ENCODE measurements around the gene NNAT.
"Not testable (repeated sequence)": the region's sequence is repeated elsewhere in the genome, so short reads cannot be mapped to it uniquely, and the experiment has no call there.

The NNAT gene

DNA sequence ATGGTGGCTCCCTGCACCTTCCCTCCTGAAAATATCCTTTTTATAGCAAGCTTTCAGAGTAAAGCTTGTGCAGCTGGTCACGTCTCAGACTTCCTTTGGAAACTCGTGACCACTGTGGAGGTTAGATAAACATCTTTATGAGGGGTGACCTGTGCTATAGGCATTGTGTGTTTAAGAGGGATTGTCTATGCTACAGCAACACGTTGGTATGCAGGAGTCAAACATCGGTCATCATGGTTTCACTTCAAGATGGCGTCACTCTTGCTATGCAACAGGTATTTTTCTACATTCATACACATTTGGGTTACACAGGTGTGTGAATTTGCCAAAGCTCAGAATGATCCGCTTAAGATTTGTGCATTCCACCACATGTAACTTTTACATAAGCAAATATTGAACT lies 21.2 kb downstream of the NNAT start:
- DNase-seq = no peak

DNA sequence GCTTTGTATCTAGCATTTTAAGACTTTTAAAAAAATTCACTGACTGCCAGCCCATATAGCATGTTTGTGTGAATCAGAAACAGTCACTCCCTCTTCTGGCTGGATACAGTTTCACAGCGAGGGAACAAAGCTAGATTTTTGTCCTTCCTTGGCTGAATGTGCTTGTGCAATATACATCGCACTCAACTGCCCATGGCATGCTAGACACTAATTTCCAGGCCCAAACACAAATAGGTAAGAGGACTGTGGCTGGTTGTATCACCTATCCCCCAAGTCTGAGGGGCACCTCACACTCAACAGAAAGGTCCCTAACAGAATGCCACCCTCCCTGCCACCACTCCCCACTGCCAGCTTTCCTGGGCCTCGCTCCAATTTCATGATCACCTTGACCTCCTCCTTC lies 22.8 kb downstream of the NNAT start:
- peak in 1 of 3 donors; percentile 30 for DNase-seq

DNA sequence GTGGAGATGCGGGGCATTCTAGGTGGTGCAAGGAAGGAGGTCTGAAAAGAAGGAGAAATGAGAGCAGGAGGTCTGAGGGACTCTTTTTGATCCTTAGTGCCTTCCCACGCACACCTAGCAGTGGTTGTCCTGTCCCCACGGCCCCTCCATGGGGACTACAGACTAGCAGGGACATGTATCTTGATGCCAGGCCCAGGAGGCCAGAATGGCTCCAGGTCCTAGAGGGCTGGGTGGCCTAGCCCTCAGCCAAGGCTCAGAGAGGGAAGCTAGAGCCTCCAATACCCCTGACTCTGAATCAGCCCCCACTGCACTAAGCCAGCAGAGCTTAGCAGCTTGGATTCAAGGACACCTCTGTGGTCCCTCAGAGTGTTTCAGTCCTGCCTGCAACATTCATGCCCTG lies 23.3 kb downstream of the NNAT start:
- DNase-seq = no peak

DNA sequence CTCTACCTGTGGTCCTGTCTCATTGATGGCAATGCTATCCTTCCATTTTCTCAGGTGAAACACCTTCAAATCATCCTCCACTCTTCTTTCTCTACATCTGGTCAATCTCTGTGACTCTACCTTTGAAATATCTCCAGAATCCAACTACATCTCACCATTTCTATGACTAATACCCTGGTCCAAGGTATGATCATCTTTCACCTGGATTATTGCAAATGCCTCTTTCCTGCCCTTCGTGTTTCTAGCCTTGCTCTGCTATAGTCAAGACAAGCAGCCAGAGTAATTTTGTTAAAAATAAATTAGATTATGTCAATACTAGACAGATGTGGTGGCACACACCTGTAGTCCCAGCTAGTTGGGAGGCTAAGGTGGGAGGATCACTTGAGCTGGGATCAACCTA lies 24.5 kb downstream of the NNAT start:
- no peak for DNase-seq

DNA sequence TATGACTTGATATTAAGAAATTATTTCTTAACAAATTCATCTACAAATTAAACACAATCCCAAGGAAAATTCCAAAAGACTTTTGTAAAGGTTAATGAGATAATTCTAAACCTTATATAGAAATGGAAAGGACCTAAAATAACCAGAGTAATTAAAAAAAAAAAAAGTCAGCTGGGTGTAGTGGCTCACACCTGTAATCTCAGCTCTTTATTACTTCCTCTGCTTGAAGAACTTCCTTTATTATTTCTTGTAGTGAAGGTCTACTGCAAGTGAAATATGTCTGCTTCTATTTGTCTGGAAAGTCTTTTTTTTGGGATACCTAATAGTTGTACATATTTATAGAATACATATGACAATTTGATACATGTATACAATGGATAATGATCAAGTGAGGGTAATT lies 26.9 kb downstream of the NNAT start:
- no peak for DNase-seq

DNA sequence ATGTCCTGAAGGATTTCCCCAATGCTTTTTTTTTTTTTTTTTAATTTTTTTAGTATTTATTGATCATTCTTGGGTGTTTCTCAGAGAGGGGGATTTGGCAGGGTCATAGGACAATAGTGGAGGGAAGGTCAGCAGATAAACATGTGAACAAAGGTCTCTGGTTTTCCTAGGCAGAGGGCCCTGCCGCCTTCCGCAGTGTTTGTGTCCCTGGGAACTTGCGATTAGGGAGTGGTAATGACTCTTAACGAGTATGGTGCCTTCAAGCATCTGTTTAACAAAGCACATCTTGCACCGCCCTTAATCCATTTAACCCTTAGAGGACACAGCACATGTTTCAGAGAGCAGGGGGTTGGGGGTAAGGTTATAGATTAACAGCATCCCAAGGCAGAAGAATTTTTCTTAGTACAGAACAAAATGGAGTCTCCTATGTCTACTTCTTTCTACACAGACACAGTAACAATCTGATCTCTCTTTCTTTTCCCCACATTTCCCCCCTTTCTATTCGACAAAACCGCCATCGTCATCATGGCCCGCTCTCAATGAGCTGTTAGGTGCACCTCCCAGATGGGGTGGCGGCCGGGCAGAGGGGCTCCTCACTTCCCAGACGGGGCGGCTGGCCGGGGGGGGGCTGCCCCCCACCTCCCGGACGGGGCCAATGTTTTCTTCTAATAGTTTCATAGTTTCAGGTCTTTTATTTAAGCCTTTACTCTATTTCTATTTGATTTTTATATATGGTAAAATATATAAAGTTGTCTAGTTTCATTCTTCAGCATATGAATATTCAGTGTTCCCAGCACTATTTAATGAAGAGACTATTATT lies 29.3 kb downstream of the NNAT start:
- DNase-seq = not testable (repeated sequence)

DNA sequence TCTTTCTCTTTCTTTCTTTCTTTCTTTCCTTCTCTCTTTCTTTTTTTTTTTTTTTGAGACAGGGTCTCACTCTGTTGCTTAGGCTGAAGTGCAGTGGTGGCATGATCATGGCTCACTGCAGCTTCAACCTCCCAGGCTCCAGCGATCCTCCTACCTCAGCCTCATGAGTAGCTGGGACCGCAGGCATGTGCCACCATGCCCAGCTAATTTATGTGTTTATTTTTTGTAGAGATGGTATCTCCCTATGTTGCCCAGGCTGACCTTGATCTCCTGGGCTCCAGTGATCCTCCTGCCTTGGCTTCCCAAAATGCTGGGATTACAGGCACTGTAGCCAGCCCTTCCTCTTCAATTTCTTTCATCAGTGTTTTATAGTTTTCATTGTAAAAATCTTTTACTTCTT lies 30.6 kb downstream of the NNAT start:
- DNase-seq = not testable (repeated sequence)

DNA sequence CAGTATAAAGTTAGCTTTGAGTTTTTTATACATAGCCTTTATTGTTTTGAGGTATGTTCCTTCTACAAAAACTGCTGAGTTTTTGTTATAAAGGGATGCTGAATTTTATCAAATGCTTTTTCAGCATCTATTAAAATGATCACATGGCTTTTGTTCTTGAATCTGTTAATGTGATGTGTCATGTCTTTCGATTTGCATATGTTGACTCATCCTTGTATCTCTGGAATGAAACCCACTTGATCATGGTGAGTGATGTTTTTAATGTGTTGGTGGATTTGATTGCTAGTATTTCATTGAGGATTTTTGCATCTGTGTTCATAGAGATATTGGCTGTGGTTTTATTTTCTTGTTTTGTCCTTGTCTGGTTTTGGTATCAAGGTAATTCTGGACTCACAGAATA lies 31.4 kb downstream of the NNAT start:
- DNase-seq = peak; percentile 19 to 61 (median 56)

DNA sequence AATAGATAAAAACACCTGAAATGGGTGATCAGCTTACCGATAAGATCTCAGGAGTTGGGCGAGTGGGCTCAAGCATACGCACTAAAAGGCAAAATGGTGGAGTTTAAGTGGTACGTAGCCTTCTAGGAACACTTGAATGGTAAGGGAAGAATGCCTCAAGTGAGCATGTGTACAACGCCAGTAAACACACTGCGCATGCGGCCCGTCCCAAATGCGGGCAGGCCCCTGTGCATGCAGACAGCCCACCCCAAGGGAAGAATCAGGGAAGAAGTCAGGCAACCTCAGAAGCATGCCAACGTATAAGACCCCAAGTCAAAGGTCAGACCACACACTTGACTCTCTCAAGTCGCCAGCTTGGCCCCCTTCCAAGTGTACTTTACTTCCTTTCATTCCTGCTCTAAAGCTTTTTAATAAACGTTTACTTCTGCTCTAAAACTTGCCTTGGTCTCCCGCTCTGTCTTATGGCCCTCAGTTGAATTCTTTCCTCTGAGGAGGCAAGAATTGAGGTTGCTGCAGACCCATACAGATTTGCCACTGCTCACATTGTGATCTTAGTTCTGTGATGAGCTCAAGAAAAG lies 33.8 kb downstream of the NNAT start:
- DNase-seq = not testable (repeated sequence)

DNA sequence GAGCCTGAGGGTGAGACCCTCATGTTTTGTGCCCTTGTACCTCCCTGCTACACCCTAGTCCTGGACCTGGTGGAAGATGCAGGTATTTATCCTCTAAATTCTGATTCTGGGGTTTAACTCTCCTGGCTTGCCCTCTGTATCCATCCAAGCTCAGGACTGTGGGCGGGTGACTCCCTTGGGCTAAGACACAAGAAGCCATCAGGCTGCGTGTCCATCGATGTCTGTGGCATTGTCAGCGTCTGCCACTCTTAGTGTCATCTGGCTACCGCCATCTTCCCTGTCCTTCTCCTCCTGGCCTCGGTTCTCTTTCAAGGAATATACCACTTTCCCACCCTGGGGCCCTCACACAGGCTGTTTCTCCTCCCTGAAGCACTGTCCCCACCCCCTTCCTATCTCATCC lies 35.5 kb downstream of the NNAT start:
- no peak for DNase-seq

DNA sequence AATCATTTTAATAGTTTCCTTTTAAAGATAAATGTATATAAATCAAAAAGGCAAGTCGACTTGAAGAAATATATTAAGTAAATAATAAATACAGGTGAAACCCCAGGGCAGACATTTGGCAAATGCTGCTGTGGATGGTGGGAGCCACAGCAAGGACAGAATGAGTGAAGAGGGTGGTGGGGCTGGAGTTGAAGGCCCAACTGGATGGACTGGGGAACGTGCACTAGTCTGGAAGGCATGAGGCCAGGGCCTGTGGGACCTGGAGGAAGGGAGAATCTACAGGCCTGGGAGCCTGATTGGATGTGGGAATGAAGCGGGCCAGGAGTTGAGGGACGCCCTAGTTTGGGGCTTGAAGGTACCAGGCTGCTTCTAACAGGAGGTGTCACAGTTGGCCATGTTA lies 37.3 kb downstream of the NNAT start:
- DNase-seq = no peak

DNA sequence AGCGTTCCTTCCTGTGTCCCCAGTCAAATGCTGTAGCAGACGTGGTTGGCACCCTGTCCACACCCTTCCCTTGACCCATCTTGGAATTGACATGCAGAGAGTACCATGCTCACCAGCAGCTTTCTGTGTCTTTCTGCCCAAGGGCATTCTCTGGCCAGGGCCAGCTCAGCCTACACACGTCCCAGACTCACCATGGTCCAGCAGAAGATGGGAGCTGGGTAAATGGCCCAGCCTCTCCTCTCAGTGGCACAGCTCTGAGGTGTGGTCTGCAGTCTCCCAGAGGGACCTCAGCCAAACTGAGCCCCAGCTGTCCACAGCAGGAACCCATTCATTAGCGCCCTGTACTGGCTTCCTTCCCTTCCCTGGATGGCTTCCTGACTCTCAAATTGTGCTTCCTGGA lies 37.7 kb downstream of the NNAT start:
- DNase-seq = no peak

DNA sequence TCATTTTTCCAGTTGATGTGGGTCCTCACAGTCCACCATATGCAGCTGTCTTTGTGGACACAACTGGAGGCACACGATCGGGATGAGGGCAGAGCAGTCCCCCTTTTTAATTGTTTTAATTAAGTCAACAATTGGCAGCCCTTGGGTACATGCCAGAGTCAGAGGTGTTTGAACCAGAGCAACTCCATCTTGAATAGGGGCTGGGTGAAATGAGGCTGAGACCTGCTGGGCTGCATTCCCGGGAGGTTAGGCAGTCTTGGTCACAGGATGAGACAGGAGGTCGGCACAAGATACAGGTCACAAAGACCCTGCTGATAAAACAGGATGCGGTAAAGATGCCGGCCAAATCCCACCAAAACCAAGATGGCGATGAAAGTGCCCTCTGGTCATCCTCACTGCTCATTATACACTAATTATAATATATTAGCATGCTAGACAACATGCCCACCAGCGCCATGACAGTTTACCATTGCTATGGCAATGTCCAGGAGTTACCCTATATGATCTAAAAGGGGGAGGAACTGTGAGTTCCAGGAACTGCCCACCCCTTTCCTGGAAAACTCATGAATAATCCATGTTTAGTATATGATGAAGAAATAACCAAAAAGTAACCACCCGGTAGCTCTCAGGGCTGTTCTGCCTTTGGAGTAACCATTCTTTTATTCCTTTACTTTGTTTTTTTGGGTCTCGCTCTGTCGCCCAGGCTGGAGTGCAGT lies 38.4 kb downstream of the NNAT start:
- peak; percentile 10 to 61 (median 32) for DNase-seq

DNA sequence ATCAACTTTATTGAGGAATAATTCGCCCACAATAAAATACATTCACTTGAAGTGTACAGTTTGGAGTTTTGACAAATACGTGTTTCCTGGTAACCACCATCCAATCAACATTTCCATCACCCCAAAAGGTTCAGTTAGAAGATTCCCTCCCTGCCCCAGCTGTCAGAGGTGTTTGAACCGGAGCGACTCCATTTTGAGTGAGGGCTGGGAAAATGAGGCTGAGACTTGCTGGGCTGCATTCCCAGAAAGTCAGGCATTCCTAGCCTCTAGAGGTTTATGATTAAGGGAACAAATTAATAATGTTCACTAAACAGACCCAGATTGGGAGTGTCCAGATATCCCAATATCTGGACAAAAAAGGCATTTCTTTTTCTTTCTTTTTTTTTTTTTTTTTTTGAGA lies 39.6 kb downstream of the NNAT start:
- DNase-seq = no peak

DNA sequence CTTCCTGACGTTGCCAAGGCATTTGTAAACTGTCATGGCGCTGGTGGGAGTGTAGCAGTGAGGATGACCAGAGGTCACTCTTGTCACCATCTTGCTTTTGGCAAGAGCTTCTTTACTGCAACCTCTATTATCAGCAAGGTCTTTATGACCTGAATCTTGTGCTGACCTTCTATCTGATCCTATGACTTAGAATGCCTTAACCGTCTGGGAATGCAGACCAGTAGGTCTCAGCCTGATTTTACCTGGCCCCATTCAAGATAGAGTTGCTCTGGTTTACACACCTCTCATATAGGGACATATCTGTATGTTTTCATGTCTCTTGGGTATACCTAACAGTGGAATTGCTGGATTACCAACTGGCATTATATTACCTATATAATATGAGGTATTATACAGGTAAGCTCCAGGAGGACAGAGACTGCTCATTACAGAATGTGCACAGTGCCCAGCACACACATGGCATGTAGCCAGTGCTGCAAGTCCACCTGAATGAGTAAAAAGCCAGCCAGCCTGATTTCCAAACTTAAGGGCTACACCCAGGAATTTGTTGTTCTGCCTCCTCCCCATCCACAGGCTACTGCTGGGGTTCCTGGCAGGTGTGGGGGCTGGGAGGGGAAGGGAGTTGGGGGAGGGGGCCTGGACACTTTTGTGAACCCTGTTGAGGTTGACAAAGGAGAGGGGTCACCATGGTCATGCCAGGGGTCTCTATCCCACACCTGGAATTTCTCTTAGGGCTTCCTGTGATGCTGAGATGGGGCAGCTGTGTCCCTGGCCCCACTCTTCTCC lies 41.8 kb downstream of the NNAT start:
- no peak for DNase-seq

DNA sequence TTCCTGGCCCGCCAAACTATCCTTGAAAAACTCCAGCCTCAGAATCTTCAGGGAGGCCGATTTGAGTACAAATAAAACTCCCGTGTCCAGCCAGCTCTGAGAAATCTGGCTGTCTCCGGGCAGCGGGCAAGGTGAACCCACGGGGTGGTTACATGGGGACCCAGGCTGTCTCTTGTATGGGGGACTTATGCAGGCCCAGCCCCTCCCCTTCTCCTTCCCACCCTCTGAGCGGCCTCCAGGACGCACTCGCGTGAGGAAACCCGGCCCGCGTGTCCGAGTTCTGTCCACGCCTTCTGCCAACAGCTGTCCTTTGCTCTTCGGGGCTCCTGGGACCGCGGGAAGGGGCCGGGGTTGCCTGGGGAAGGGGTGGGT lies 43.0 kb downstream of the NNAT start:
- DNase-seq = no peak

DNA sequence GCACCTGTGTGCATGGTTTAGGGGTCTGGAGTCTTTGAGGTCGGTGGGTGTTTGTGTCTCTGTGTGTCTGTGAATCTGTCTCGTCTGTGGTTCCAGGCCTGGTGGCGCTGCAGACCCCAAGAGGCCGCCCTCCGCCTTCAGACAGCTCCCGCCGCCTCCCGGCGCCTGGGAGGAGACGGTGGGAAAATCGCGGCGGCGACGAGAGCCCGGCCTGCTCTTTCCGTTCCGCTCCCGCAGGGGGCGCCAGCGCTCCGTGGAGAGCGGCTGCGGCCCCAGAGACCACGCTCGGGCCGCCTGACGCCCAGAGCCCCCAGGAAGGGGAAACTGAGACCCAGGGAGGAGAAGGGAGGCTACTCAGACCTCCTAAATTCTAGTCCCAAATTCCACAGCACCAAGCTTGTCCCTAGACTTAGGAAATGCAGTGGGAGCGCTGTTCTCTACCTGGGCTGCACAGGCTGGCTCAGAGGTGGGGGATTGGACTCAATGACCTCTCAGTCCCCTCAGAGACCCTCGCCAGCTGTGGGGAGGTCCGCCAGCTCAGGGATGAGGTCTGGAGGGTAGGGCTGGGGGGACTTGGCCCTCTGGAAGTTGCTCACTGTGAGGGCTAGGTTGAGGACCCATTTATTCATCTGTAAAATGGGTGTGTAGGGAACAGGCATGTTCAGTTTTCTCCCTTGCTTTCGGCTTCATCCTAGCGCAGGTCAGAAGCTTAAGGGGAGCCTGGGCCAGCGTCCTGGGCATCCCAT lies 43.5 kb downstream of the NNAT start:
- peak; percentile 43 to 81 (median 66) for DNase-seq

DNA sequence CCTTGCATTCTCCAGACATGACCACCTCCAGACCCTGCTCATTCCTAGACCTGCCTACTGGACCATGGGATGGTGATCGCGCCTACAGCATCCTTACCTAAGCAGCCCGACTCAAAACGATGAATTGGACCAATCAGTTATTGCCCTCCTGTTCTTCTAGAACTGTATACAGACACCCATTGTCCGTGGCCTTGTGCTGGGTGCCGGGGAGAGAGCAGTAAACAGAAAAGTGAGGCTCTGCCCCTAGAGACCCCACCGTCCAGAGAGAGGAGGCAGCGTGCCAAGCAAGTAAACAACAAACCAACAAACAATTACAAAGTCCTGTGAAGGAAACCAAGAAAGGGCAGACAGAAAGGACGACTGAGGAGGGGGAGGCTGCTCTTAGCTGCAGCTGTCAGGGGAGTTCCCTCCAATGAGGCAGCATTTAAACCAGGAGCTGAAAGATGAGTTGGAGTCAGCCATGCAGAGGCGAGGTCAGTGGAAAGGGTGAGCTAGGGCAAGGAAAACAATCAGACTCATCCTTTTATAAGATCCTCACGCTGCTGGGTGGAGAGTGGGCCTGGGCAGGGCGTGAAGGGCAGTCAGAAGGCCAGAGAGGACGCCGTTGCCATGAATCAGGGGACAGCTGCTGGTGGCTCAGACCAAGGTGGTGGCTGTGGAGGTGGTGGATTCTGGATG lies 44.2 kb downstream of the NNAT start:
- no peak for DNase-seq

DNA sequence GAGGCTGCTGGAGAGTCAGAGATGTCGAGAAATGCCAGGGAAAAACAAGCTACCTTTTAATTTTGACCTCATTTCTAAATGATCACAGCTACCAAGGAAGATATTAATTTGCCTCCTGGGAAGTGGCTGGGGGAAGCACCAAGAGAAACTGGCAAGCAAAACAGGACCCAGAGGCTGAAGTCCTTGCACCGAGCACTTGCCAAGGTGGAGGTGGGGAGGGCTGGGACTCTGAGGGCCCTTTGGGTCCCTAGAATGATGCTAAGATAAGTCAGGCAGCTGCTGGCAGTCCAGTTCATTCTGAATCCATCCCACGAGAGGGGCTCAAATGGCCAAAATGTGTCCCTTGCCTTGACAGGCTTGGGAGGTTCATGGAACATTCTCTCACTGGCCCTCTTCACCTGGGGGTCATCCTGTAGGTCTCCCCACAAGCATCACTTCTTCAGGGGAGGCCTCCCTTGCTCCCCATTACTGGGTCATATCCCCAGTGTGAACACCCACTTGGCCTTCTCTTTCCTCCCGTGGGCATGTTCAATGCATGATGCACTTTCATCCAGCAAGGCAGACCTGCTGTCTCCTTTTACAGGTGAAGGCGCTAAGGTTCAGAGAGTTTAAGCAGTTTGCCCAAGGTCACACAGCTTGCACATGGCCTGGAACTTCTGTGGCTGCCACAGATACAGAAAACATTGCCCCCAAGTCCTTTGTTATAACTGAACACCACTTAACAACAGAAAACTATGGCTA lies 45.7 kb downstream of the NNAT start:
- DNase-seq = no peak

DNA sequence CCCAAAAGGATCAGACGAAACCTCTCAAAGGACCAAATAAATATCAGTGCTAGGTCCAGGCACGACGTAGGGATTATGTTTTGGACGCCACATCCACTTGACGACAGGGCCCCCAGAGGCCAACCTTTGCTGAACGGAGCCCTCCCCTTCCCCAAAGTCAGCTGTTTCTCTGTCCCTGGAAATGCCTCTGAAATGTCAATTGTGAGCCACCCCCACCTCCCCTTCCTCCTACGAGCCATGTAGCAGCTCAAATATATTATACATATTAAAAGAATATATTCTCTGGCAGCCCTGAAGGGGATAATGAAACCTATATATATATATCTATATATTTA lies 46.2 kb downstream of the NNAT start:
- no peak for DNase-seq

Data from suppressor macrophage treated with lipopolysaccharide for 1 hour (primary cell).